ENCODE measurements around the gene ACTR1B. TPM values are rescaled to one million over a fixed set of nuclear protein-coding genes. Genes with fewer than 3 reads are reported as not detected.

The ACTR1B gene
- total RNA-seq, 1 experiment from 2014 or later = 33.8 TPM

DNA sequence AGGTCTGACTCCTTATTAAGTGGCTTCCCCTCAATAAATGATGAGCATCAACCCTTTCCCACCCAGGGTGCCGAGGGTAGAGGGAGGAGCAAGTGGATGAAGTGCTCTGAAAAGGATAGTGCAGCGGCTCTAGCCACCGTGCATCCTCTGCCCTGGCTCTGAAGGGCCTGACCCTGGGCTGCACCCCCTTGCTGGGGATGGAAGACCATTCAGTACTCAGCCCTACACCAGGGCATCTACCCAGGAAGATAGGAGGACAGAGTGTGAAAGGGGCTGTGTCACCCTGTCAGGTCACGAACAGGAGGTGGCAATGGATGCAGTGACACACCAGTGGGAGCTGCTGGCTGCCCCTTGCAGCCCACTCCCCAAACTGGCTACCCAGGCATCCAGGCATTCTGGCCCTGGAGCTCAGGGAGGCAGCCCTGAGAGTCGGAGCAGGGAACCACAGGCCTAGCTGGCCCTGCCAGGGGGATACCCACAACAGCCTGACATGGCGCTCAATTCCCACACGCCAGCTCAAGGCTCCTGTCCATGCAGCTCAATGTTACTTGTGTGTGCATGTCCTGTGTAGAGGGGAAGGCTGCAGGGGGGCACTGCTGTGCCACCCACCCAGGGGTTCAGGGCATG, 7.6 kb downstream of the ACTR1B start:
- Histone ChIP-seq H3K23me2 (ENCODE audit: insufficient read length, low read depth, low read length, poor library complexity, severe bottlenecking) (no peaks in the 10 kb centered on the region), H3K23ac (ENCODE audit: insufficient read length, low read depth, low read length) (no peak overlapping the region), H4K20me1 (ENCODE audit: control insufficient read depth, insufficient read depth, insufficient read length) (no peaks in the 10 kb centered on the region), H3K9me3 (ENCODE audit: control insufficient read depth, low read depth, low read length) (peaks cover 9% of the 10 kb centered on the region), H3K27ac (ENCODE audit: insufficient read length, low read depth, low read length) (no peak overlapping the region), H4K91ac (ENCODE audit: insufficient read length, low read depth, low read length) (no peak overlapping the region), H2BK120ac (ENCODE audit: low read depth, low read length, poor library complexity, severe bottlenecking) (no peak overlapping the region), H2BK5ac (ENCODE audit: insufficient read length, low read length) (no peak overlapping the region), H2BK20ac (ENCODE audit: low read depth, low read length, poor library complexity, severe bottlenecking) (no peak overlapping the region), H3K18ac (ENCODE audit: insufficient read length, low read depth, low read length) (no peak overlapping the region), H3K4ac (ENCODE audit: low read depth, low read length) (no peak overlapping the region), H3K27me3 (ENCODE audit: insufficient read depth, low read length) (no peaks in the 10 kb centered on the region), H3K56ac (ENCODE audit: insufficient read length, low read depth, low read length) (no peak overlapping the region), H3K79me1 (ENCODE audit: insufficient read depth, low read depth, low read length, poor library complexity, severe bottlenecking) (no peaks in the 10 kb centered on the region), H3K4me1 (ENCODE audit: insufficient read depth, low read length) (no peaks in the 10 kb centered on the region), H2BK12ac (ENCODE audit: insufficient read length, low read depth, low read length) (no peak overlapping the region), H3K9ac (ENCODE audit: extremely low read depth, insufficient read length, low read length) (no peak overlapping the region), H3K14ac (ENCODE audit: insufficient read depth, low read length) (no peak overlapping the region), H4K5ac (ENCODE audit: insufficient read length, low read depth, low read length) (no peak overlapping the region), H2AFZ (ENCODE audit: low read length) (no peak overlapping the region), H4K8ac (replicated peaks; ENCODE audit: insufficient read length, low read depth, low read length) (no peak overlapping the region), H2BK15ac (ENCODE audit: low read depth, low read length) (no peak overlapping the region), H3K4me2 (ENCODE audit: insufficient read depth, insufficient read length, low read length) (no peak overlapping the region), H3K79me2 (ENCODE audit: insufficient read depth, low read length) (no peaks in the 10 kb centered on the region), H2AK5ac (ENCODE audit: insufficient read length, low read length) (no peak overlapping the region), H3T11ph (ENCODE audit: low read length) (no peak overlapping the region)
- H3K9me3 Mint-ChIP-seq = peaks cover 3 to 8% of the 10 kb centered on the region in 2 experiments; a peak in 4 of 5 replicates
- no peaks in the 10 kb centered on the region; a peak in 1 of 4 replicates for H3K4me1 Mint-ChIP-seq
- no CpG with 5 or more reads among the region's 7 CpGs for WGBS (ENCODE audit: extremely low coverage, insufficient read length, low lambda C conversion rate)
- no peak overlapping the region for H3K27ac Mint-ChIP-seq
- H3K4me3 Mint-ChIP-seq = no peak overlapping the region
- DNase-seq = no peak
- peaks cover 1% of the 10 kb centered on the region; the same call in 1 of the 2 replicates for H3K27me3 Mint-ChIP-seq (ENCODE audit: low read depth)
- TF ChIP-seq, protein P1, sequence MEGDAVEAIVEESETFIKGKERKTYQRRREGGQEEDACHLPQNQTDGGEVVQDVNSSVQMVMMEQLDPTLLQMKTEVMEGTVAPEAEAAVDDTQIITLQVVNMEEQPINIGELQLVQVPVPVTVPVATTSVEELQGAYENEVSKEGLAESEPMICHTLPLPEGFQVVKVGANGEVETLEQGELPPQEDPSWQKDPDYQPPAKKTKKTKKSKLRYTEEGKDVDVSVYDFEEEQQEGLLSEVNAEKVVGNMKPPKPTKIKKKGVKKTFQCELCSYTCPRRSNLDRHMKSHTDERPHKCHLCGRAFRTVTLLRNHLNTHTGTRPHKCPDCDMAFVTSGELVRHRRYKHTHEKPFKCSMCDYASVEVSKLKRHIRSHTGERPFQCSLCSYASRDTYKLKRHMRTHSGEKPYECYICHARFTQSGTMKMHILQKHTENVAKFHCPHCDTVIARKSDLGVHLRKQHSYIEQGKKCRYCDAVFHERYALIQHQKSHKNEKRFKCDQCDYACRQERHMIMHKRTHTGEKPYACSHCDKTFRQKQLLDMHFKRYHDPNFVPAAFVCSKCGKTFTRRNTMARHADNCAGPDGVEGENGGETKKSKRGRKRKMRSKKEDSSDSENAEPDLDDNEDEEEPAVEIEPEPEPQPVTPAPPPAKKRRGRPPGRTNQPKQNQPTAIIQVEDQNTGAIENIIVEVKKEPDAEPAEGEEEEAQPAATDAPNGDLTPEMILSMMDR (conservative IDR thresholded peaks at IDR 0.05) = no peak
- H3K36me3 Mint-ChIP-seq (ENCODE audit: insufficient read depth in 1 of 3, low read depth in 3 of 3) = peaks cover 41 to 60% (median 51%) of the 10 kb centered on the region in 3 experiments
